ENCODE data around the gene SGMS1.
"Not testable (repeated sequence)": the region's sequence is repeated elsewhere in the genome, so short reads cannot be mapped to it uniquely, and the experiment has no call there.

Gene SGMS1

GRCh38 chr10:50355693-50356480 is 267.9 kb downstream of the SGMS1 start:
- not testable (repeated sequence) for DNase-seq

GRCh38 chr10:50351483-50352146 is 272.1 kb downstream of the SGMS1 start:
- no peak for DNase-seq

GRCh38 chr10:50350366-50350765 is 273.4 kb downstream of the SGMS1 start:
- no peak for DNase-seq

GRCh38 chr10:50349554-50349953 is 274.2 kb downstream of the SGMS1 start:
- DNase-seq = no peak

- no peak for DNase-seq
Measured at GRCh38 chr10:50347394-50347802, 276.4 kb downstream of the SGMS1 start.

- DNase-seq = no peak
Measured at GRCh38 chr10:50346942-50347341, 276.8 kb downstream of the SGMS1 start.

GRCh38 chr10:50345545-50345944 is 278.2 kb downstream of the SGMS1 start:
- DNase-seq = no peak

- no peak for DNase-seq
Measured at GRCh38 chr10:50343702-50344331, 279.9 kb downstream of the SGMS1 start.

- no peak for DNase-seq
Measured at GRCh38 chr10:50341987-50342386, 281.8 kb downstream of the SGMS1 start.

GRCh38 chr10:50336140-50336539 is 287.6 kb downstream of the SGMS1 start:
- no peak for DNase-seq

GRCh38 chr10:50335397-50335796 is 288.4 kb downstream of the SGMS1 start:
- no peak for DNase-seq

- DNase-seq = no peak
Measured at GRCh38 chr10:50334273-50334672, 289.5 kb downstream of the SGMS1 start.

GRCh38 chr10:50333872-50334271 is 289.9 kb downstream of the SGMS1 start:
- no peak for DNase-seq

GRCh38 chr10:50332108-50332842 is 291.5 kb downstream of the SGMS1 start:
- DNase-seq = no peak

- no peak for DNase-seq
Measured at GRCh38 chr10:50331486-50331885, 292.3 kb downstream of the SGMS1 start.

GRCh38 chr10:50326757-50327701 is 296.7 kb downstream of the SGMS1 start:
- no peak for DNase-seq

GRCh38 chr10:50326172-50326555 is 297.6 kb downstream of the SGMS1 start:
- DNase-seq = no peak

- DNase-seq = no peak
Measured at GRCh38 chr10:50325449-50326171, 298.1 kb downstream of the SGMS1 start.

- no peak for DNase-seq
Measured at GRCh38 chr10:50324680-50325393, 298.9 kb downstream of the SGMS1 start.

- DNase-seq = no peak
Measured at GRCh38 chr10:50324046-50324445, 299.7 kb downstream of the SGMS1 start.

GRCh38 chr10:50322077-50322476 is 301.7 kb downstream of the SGMS1 start:
- no peak for DNase-seq
